AG10803 (cell line): ENCODE results near the gene STAC2.
"Not testable (repeated sequence)": the region's sequence is repeated elsewhere in the genome, so short reads cannot be mapped to it uniquely, and the experiment has no call there.

Experiments used
- DNase-seq: peaks from one replicate; pipeline ENCODE4 v3.0.0; 2010; ENCODE audit warnings: low read depth
- H3K4me3 ChIP-seq: 2 replicates; pipeline ENCODE4 v1.5.1; 2011; ENCODE audit warnings: mild to moderate bottlenecking, low read length, control low read depth
- TF ChIP-seq, protein P1 (sequence below): conservative IDR thresholded peaks from 2 replicates; pipeline ENCODE4 v1.5.1; 2011; ENCODE audit warnings: mild to moderate bottlenecking, low read length, control low read depth, inconsistent platforms

STAC2 gene

DNA sequence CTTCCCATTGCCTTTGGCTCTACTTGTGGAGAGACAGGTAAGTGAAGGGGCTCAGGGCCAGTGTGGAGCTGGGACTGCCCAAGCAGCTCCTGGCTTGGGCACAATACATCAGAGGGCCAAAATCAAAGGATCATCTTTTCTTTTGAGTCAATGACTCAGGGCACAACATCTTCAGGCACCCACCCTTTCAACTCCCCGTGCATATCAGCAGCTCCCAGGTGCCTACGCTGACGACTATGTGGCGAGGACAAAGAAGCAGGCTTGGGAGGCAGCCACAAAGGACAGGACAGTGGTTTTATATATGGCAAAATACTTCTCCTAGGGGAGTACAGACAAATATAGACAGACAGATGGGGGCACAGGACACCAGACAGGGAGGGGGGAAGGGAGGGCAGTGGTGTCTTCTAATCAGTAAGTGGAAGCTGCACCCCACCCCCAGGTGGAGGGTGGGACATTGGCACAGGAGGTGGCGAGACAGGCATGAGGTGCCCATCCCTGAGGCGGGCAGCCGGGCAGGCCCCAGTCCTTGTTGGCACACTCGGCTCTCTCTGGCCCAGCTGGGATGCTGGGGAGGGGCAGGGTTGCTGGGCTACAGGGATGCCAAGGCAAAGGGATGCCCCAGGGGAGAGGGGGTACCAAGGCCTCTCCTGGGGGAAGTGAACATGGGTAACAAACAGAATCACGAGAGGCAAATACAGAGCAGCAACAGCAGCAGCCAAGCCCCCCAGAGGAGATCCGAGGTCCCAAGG is 52.0 kb downstream of the STAC2 start:
- DNase-seq: no peak
- TF ChIP-seq, protein P1, sequence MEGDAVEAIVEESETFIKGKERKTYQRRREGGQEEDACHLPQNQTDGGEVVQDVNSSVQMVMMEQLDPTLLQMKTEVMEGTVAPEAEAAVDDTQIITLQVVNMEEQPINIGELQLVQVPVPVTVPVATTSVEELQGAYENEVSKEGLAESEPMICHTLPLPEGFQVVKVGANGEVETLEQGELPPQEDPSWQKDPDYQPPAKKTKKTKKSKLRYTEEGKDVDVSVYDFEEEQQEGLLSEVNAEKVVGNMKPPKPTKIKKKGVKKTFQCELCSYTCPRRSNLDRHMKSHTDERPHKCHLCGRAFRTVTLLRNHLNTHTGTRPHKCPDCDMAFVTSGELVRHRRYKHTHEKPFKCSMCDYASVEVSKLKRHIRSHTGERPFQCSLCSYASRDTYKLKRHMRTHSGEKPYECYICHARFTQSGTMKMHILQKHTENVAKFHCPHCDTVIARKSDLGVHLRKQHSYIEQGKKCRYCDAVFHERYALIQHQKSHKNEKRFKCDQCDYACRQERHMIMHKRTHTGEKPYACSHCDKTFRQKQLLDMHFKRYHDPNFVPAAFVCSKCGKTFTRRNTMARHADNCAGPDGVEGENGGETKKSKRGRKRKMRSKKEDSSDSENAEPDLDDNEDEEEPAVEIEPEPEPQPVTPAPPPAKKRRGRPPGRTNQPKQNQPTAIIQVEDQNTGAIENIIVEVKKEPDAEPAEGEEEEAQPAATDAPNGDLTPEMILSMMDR: no peak
- no peak overlapping the region for H3K4me3 ChIP-seq

DNA sequence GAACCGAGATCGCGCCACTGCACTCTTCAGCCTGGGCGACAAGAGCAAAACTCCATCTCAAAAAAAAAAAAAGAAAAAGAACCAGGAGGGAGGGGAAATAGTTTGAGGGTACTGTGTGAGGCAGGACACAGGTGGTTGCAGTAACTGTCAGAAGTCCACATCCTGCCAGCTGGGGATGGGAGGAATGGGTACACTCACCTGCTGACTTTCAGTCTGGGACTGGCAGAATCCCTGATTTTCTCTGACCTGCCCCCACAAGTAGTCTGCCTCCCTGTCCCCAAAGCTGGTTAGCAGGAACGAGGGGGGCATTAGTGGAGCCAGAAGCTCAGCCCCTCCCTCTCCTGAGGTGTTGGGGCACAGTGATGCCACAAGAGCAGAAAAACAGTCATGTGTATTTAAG is 52.7 kb downstream of the STAC2 start:
- no peak for DNase-seq
- TF ChIP-seq, protein P1: no peak
- no peak overlapping the region for H3K4me3 ChIP-seq

DNA sequence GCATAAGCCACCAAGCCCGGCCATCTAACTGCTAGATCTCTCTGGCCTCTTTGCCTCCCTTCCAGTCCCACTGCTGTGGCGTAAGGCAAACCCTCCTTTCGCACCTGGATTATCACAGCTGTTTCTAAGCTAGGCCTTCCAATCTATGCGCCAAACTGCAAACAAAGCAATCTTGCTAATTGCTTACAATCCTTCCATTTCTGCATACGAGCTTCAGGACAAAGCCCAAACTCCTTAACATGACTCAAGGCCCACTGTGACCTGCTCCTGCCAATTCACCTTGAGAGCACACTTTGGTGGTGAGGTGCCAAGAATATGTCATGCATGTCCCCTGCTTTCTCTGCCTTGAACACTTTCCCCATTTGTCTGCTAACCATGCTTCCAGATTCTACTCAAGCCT is 53.8 kb downstream of the STAC2 start:
- TF ChIP-seq, protein P1: no peak
- no peak overlapping the region for H3K4me3 ChIP-seq
- no peak for DNase-seq

DNA sequence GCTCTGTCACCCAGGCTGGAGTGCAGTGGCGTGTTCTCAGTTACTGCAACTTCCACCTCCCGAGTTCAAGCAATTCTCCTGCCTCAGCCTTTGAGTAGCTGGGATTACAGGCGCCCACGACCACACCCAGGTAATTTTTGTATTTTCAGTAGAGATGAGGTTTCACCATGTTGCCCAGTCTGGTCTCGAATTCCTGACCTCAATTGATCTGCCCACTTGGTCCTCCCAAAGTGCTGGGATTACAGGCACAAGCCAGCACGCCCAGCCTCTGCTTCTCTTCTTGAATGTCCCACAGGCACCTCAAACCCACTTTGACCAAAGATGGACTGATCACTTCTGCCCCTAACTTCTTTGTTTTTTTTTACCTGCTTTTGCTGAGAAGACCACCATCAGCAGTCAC is 55.2 kb downstream of the STAC2 start:
- no peak overlapping the region for H3K4me3 ChIP-seq
- TF ChIP-seq, protein P1: no peak
- DNase-seq: no peak

DNA sequence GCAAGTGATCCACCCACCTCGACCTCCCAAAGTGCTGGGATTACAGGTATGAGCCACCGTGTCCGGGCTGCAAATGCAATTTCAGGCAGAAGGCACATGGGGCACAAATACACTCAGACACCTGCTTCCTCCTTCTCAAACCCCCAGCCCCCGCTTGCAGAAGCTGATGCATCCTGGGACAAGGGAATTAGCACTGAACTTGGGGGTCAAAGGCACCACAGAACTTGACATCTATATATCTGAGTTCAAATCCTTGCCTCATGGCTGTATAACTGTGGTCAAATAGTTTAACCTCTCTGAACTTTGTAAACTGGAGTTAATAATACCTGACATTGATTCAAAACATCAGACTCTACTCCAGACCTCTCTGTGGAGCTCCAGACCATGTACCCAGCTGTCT is 55.6 kb downstream of the STAC2 start:
- TF ChIP-seq, protein P1: no peak
- no peak for DNase-seq
- no peak overlapping the region for H3K4me3 ChIP-seq

DNA sequence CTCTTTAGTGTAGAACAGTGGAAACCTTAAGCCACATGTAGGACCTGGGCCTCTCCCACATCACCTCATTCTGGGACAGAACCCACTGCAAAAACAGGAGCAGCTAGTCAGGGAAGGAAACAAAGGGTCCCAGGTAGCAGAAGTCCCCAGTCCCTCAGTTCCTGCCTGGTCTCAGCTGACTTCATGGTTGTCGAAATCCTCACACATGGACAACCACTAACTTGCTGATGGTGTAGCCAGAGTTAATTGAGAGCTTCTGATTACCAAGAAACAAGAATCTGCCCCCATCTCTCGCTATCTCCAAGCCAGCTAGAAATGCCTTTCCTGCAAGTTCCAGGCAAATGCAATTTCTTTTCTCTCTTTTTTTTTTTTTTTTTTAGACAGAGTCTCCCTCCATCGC is 56.2 kb downstream of the STAC2 start:
- DNase-seq: no peak
- H3K4me3 ChIP-seq: no peak overlapping the region
- TF ChIP-seq, protein P1: no peak

DNA sequence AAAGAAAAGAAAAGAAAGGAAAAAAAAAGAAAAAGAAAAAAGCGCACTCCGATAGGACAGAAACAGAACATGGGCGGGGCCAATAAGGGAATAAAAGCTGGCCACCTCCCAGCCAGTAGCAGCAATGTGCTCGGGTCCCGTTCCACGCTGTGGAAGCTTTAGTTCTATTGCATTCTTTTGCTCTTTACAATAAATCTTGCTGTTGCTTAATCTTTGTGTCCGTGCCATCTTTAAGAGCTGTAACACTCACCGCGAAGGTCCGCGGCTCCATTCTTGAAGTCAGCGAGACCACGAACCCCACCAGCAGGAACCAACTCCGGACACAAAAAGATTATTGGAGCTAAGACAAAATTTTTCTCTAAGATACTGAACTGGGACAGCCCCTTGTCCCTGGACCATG is 56.6 kb downstream of the STAC2 start:
- TF ChIP-seq, protein P1: no peak
- H3K4me3 ChIP-seq: no peak overlapping the region
- no peak for DNase-seq

DNA sequence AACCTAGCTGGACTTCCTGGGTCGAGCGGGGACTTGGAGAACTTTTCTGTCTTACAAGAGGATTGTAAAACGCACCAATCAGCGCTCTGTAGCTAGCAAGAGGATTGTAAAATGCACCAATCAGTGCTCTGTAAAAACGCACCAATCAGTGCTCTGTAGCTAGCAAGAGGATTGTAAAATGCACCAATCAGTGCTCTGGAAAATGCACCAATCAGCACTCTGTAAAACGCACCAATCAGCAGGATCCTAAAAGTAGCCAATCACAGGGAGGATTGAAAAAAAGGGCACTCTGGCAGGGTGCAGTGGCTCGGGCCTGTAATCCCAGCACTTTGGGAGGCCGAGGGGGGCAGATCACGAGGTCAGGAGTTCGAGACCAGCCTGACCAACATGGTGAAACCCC is 57.2 kb downstream of the STAC2 start:
- not testable (repeated sequence) for DNase-seq, H3K4me3 ChIP-seq
